ENCODE measurements around the gene DOCK8.

- TF ChIP-seq POLR2AphosphoS5 (IDR thresholded peaks at IDR 0.05; ENCODE audit: low read length) (no peak), YY1 (IDR thresholded peaks at IDR 0.05; ENCODE audit: low read depth, low read length) (no peak), CHD4 (IDR thresholded peaks at IDR 0.05) (no peak), RAD21 (IDR thresholded peaks at IDR 0.05; ENCODE audit: insufficient read depth, low read depth, low read length) (no peak), GABPA (IDR thresholded peaks at IDR 0.05; ENCODE audit: low read depth) (no peak)
Measured at GRCh38 chr9:404234-404633, 189.6 kb downstream of the DOCK8 start.

Data from GM12878 (cell line).